ENCODE results near the gene SRSF10.
"Not testable (repeated sequence)": the region's sequence is repeated elsewhere in the genome, so short reads cannot be mapped to it uniquely, and the experiment has no call there.

GRCh38 chr1:23958040-23958809 lies 21.9 kb downstream of the SRSF10 start:
- TF ChIP-seq EZH2 (IDR thresholded peaks at IDR 0.05; ENCODE audit: low read length), result not testable (repeated sequence)
- TF ChIP-seq, protein P1, sequence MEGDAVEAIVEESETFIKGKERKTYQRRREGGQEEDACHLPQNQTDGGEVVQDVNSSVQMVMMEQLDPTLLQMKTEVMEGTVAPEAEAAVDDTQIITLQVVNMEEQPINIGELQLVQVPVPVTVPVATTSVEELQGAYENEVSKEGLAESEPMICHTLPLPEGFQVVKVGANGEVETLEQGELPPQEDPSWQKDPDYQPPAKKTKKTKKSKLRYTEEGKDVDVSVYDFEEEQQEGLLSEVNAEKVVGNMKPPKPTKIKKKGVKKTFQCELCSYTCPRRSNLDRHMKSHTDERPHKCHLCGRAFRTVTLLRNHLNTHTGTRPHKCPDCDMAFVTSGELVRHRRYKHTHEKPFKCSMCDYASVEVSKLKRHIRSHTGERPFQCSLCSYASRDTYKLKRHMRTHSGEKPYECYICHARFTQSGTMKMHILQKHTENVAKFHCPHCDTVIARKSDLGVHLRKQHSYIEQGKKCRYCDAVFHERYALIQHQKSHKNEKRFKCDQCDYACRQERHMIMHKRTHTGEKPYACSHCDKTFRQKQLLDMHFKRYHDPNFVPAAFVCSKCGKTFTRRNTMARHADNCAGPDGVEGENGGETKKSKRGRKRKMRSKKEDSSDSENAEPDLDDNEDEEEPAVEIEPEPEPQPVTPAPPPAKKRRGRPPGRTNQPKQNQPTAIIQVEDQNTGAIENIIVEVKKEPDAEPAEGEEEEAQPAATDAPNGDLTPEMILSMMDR (optimal IDR thresholded peaks at IDR 0.05 in 1 of 3, IDR thresholded peaks at IDR 0.05 in 1 of 3, conservative IDR thresholded peaks at IDR 0.05 in 1 of 3; ENCODE audit: extremely low read depth in 1 of 3, insufficient read depth in 2 of 3, low read length in 3 of 3), result not testable (repeated sequence)

Data from keratinocyte (primary cell).